ENCODE results near the gene SPOCK1. TPM values are rescaled to one million over a fixed set of nuclear protein-coding genes. Genes with fewer than 3 reads are reported as not detected.

Gene SPOCK1
- polyA plus RNA-seq, 1 experiment, result 304 TPM

DNA sequence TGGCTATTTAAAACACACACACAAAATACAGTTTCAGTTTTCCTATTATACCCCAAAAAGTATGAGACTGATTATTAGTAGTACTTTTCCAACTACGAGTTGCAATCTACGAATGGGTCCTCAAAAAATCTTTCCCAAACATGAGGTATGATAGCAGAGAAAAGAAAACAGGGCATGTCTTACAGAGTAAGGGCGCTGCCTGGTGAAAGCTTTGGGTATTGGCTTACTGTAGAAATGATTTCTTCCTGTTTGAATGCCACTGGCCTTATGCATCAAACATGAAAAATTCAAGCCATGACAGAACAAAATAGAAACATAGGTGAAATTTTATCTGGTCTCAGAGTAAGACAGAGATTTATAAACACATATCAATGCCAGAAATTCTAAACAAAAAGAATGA is 448.0 kb downstream of the SPOCK1 start:
- no peaks in the 10 kb centered on the region for H3K36me3 ChIP-seq (ENCODE audit: control insufficient read depth, insufficient read depth, low read length)
- TF ChIP-seq, protein P1, sequence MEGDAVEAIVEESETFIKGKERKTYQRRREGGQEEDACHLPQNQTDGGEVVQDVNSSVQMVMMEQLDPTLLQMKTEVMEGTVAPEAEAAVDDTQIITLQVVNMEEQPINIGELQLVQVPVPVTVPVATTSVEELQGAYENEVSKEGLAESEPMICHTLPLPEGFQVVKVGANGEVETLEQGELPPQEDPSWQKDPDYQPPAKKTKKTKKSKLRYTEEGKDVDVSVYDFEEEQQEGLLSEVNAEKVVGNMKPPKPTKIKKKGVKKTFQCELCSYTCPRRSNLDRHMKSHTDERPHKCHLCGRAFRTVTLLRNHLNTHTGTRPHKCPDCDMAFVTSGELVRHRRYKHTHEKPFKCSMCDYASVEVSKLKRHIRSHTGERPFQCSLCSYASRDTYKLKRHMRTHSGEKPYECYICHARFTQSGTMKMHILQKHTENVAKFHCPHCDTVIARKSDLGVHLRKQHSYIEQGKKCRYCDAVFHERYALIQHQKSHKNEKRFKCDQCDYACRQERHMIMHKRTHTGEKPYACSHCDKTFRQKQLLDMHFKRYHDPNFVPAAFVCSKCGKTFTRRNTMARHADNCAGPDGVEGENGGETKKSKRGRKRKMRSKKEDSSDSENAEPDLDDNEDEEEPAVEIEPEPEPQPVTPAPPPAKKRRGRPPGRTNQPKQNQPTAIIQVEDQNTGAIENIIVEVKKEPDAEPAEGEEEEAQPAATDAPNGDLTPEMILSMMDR (IDR thresholded peaks at IDR 0.05; ENCODE audit: insufficient read depth, low read depth, low read length), result peak; percentile 20; the same call in 1 of the 2 replicates
- H3K4me3 ChIP-seq (ENCODE audit: low read depth, low read length), result no peak overlapping the region
- DNase-seq (ENCODE audit: low read depth), result no peak
- no peaks in the 10 kb centered on the region for H3K27me3 ChIP-seq (ENCODE audit: control insufficient read depth, insufficient read depth, low read length)
- CTCF ChIA-PET, result interaction anchor here (0.8 kb wide), 1 partner anchor 154 kb away, joined by 3 read pairs; no protein-coding TSS in a partner anchor
- POLR2A ChIA-PET, result no interaction called here

GRCh38 chr5:137040641-137041340 is 458.3 kb downstream of the SPOCK1 start:
- TF ChIP-seq, protein P1 (IDR thresholded peaks at IDR 0.05; ENCODE audit: insufficient read depth, low read depth, low read length), result no peak
- Histone ChIP-seq H3K4me3 (ENCODE audit: low read depth, low read length) (no peak overlapping the region), H3K27me3 (ENCODE audit: control insufficient read depth, insufficient read depth, low read length) (no peaks in the 10 kb centered on the region), H3K36me3 (ENCODE audit: control insufficient read depth, insufficient read depth, low read length) (no peaks in the 10 kb centered on the region)
- CTCF ChIA-PET, result interaction anchor here (0.9 kb wide), 1 partner anchor 21 kb away, joined by 3 read pairs; no protein-coding TSS in a partner anchor
- POLR2A ChIA-PET, result no interaction called here
- DNase-seq (ENCODE audit: low read depth), result no peak

GRCh38 chr5:137040024-137040423 is 459.1 kb downstream of the SPOCK1 start:
- Histone ChIP-seq H3K4me3 (ENCODE audit: low read depth, low read length) (no peak overlapping the region), H3K27me3 (ENCODE audit: control insufficient read depth, insufficient read depth, low read length) (no peaks in the 10 kb centered on the region), H3K36me3 (ENCODE audit: control insufficient read depth, insufficient read depth, low read length) (no peaks in the 10 kb centered on the region)
- ChIA-PET CTCF (interaction anchor here (0.9 kb wide), 1 partner anchor 21 kb away, joined by 3 read pairs; no protein-coding TSS in a partner anchor), POLR2A (no interaction called here)
- TF ChIP-seq, protein P1 (IDR thresholded peaks at IDR 0.05; ENCODE audit: insufficient read depth, low read depth, low read length), result no peak
- DNase-seq (ENCODE audit: low read depth), result no peak

- Histone ChIP-seq H3K27me3 (ENCODE audit: control insufficient read depth, insufficient read depth, low read length) (no peaks in the 10 kb centered on the region), H3K4me3 (ENCODE audit: low read depth, low read length) (no peak overlapping the region), H3K36me3 (ENCODE audit: control insufficient read depth, insufficient read depth, low read length) (no peaks in the 10 kb centered on the region)
- ChIA-PET POLR2A (no interaction called here), CTCF (no interaction called here)
- TF ChIP-seq, protein P1 (IDR thresholded peaks at IDR 0.05; ENCODE audit: insufficient read depth, low read depth, low read length), result no peak
- DNase-seq (ENCODE audit: low read depth), result no peak
Observed at GRCh38 chr5:137037848-137038247, 461.3 kb downstream of the SPOCK1 start.

GRCh38 chr5:137036640-137037039 is 462.5 kb downstream of the SPOCK1 start:
- no peak for DNase-seq (ENCODE audit: low read depth)
- ChIA-PET CTCF (interaction anchor here (1.2 to 1.6 kb wide), 2 partner anchors 9 to 16 kb away, joined by 3 read pairs; no protein-coding TSS in a partner anchor), POLR2A (no interaction called here)
- Histone ChIP-seq H3K4me3 (ENCODE audit: low read depth, low read length) (no peak overlapping the region), H3K27me3 (ENCODE audit: control insufficient read depth, insufficient read depth, low read length) (no peaks in the 10 kb centered on the region), H3K36me3 (ENCODE audit: control insufficient read depth, insufficient read depth, low read length) (no peaks in the 10 kb centered on the region)
- TF ChIP-seq, protein P1 (IDR thresholded peaks at IDR 0.05; ENCODE audit: insufficient read depth, low read depth, low read length), result no peak
